MCF 10A (cell line): Measurements from ENCODE around the gene WDFY1. TPM values are rescaled to one million over a fixed set of nuclear protein-coding genes. Genes with fewer than 3 reads are reported as not detected.

Experiments
- BruUV-seq: library from RNA; stranded (reverse); fragments of 400-500 nt; replicated peaks from 2 replicates; lab custom pipeline; 2021; lab: Mats Ljungman, UMichigan
- CTCF ChIA-PET: fragments of 300-600 bp; sonication (Branson Sonifier 250); formaldehyde crosslinking; extraction: SDS; loops from one replicate; lab custom pipeline; 2021; ENCODE audit warnings: antibody characterized with exemption, inconsistent platforms; lab: Yijun Ruan, JAX
- POLR2A ChIA-PET: fragments of 300-600, 350-650 bp; sonication (Branson Sonifier 250); formaldehyde crosslinking; extraction: SDS; loops from one replicate; lab custom pipeline; 2020; ENCODE audit warnings: antibody characterized with exemption, inconsistent platforms; lab: Yijun Ruan, JAX
- DNase-seq: peaks from one replicate; pipeline ENCODE4 v3.0.0-alpha.2; 2018; ENCODE audit not compliant: unreplicated experiment
- H3K27ac Mint-ChIP-seq: one replicate; pipeline ENCODE4 v1.8.0; 2022; ENCODE audit warnings: mild to moderate bottlenecking, low read depth, mixed read lengths; ENCODE audit not compliant: unreplicated experiment
- H3K27me3 Mint-ChIP-seq: one replicate; pipeline ENCODE4 v1.8.0; 2022; ENCODE audit warnings: mixed read lengths; ENCODE audit not compliant: insufficient read depth, unreplicated experiment
- H3K36me3 Mint-ChIP-seq: one replicate; pipeline ENCODE4 v1.8.0; 2022; ENCODE audit warnings: mild to moderate bottlenecking, moderate library complexity, mixed read lengths; ENCODE audit not compliant: insufficient read depth, unreplicated experiment
- H3K4me1 Mint-ChIP-seq: one replicate; pipeline ENCODE4 v1.8.0; 2022; ENCODE audit warnings: mixed read lengths; ENCODE audit not compliant: insufficient read depth, unreplicated experiment
- H3K4me3 Mint-ChIP-seq: one replicate; pipeline ENCODE4 v1.8.0; 2022; ENCODE audit warnings: mild to moderate bottlenecking, moderate library complexity, mixed read lengths; ENCODE audit not compliant: unreplicated experiment
- H3K9me3 Mint-ChIP-seq: one replicate; pipeline ENCODE4 v1.8.0; 2022; ENCODE audit warnings: mixed read lengths; ENCODE audit not compliant: unreplicated experiment
- intact Hi-C: fragments of 100-400 bp; cut with micrococcal nuclease; formaldehyde crosslinking; loops from 2 replicates; pipeline ENCODE4 v1.14.1; 2022
- total RNA-seq: library from RNA; stranded (reverse); gene quantifications from 2 replicates; pipeline ENCODE4 v1.2.3, GENCODE V29; 2022
- TF ChIP-seq, protein P1 (sequence below): fragments of 200-600 bp; IDR thresholded peaks from one replicate; pipeline ENCODE4 v1.8.0; 2022; ENCODE audit warnings: antibody characterized with exemption, mild to moderate bottlenecking; ENCODE audit not compliant: unreplicated experiment

The WDFY1 gene
- total RNA-seq, 1 experiment from 2014 or later = 36.9 TPM

DNA sequence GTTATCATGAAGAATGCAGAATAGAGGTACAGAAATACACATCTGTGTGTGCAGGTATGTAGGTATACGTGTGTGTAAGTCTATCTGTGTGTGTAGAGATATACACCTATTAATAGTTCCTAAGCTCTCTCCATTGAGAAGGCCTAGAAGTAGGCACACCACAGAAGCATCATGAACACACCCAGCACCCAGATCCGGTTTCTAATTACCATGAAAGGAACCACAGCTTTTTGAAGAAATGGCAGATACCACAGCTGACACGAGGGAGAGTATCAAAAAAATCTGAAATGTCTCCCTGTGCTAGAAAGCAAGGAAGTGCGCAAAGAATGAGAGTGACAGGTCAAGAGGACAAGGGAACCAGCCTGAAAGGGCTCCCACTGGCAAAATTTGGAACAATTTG, 80.0 kb downstream of the WDFY1 start:
- POLR2A ChIA-PET = no interaction called here
- Mint-ChIP-seq H3K9me3 (no peaks in the 10 kb centered on the region), H3K4me3 (no peak overlapping the region), H3K4me1 (peaks cover 20% of the 10 kb centered on the region), H3K36me3 (peaks cover 23% of the 10 kb centered on the region), H3K27ac (no peak overlapping the region), H3K27me3 (no peaks in the 10 kb centered on the region)
- no peak for DNase-seq
- TF ChIP-seq, protein P1, sequence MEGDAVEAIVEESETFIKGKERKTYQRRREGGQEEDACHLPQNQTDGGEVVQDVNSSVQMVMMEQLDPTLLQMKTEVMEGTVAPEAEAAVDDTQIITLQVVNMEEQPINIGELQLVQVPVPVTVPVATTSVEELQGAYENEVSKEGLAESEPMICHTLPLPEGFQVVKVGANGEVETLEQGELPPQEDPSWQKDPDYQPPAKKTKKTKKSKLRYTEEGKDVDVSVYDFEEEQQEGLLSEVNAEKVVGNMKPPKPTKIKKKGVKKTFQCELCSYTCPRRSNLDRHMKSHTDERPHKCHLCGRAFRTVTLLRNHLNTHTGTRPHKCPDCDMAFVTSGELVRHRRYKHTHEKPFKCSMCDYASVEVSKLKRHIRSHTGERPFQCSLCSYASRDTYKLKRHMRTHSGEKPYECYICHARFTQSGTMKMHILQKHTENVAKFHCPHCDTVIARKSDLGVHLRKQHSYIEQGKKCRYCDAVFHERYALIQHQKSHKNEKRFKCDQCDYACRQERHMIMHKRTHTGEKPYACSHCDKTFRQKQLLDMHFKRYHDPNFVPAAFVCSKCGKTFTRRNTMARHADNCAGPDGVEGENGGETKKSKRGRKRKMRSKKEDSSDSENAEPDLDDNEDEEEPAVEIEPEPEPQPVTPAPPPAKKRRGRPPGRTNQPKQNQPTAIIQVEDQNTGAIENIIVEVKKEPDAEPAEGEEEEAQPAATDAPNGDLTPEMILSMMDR = no peak
- CTCF ChIA-PET = interaction anchor here (0.6 to 0.9 kb wide), 4 partner anchors 27 to 106 kb away, joined by 3 read pairs; no protein-coding TSS in a partner anchor
- intact Hi-C loops = loop anchor here (10.0 kb wide), 1 partner anchor 880 kb away; no protein-coding TSS in a partner anchor
- BruUV-seq = no TSS peak

DNA sequence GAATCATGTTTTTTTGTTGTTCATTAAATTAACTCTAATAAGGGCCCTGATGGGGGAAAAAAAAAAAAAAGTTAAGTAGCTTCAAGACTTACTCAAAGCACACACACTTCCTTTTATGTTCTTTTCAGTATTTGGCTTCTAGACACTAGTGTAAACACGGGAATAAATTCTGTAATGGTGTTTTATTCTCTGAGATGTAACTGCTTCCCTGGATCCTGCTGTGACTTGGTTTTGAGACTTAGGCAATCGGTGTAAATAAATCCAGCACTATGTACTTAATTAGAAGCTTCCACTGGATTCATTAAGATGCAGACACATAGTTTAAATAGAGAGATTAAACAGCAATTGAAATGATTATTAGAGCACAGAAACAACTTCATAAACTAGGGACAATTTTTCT, 81.6 kb downstream of the WDFY1 start:
- intact Hi-C loops = loop anchor here (5.0 to 10.0 kb wide), 2 partner anchors 251 to 879 kb away; no protein-coding TSS in a partner anchor
- Mint-ChIP-seq H3K4me3 (no peak overlapping the region), H3K36me3 (peaks cover 11% of the 10 kb centered on the region), H3K27ac (no peak overlapping the region), H3K27me3 (no peaks in the 10 kb centered on the region), H3K9me3 (no peaks in the 10 kb centered on the region), H3K4me1 (peaks cover 20% of the 10 kb centered on the region)
- no TSS peak for BruUV-seq
- ChIA-PET CTCF (interaction anchor here (0.7 kb wide), 1 partner anchor 53 kb away, joined by 3 read pairs; no protein-coding TSS in a partner anchor), POLR2A (interaction anchor here (0.6 to 0.8 kb wide), 2 partner anchors 24 to 136 kb away, joined by 3 read pairs; no protein-coding TSS in a partner anchor)
- TF ChIP-seq, protein P1 = no peak
- DNase-seq = no peak

DNA sequence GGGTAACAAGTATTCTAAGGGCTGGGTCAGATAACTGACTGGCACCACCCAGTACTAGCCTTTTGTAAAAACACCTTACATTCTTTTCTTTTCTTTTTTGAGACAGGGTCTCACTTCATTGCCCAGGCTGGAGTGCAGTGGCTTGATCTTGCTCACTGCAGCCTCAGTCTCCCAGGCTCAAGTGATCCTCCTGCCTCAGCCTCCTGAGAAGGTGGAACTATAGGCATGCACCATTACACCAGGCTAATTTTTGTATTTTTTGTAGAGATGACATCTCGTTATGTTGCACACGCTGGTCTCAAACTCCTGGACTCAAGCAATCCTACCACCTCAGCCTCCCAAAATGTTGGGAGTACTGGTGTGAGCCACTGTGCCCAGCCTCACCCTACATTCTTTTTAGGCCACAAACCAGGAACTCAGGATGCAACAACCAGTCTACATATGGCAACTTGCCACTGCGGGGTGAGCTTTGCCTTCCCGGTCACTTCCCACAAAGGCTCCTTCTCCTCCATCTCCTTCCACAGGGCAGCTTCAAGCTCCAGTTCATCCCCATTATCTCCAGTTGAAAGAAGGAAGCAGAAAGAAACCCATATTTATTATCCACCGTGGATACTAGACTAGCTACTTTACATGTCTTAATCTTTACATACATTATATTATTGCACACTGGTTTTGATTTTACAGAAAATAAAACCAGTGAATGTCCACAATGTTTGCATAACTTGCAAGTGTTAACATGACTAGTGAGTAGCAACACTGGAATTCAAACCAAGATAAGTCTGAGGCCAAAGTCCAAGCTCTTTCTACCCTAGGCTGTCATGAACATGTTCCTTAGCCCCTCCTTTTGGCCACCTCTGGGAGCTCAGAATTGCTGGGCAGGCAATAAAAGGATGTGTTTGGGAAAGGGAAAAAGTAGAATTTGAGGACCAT, 84.1 kb downstream of the WDFY1 start:
- H3K4me1 Mint-ChIP-seq = peaks cover 15% of the 10 kb centered on the region
- TF ChIP-seq, protein P1 = no peak
- ChIA-PET CTCF (interaction anchor here (0.6 to 2.5 kb wide), 13 partner anchors 9 to 1111 kb away, joined by 3 to 13 read pairs (median 4); no protein-coding TSS in a partner anchor), POLR2A (interaction anchor here (0.9 to 2.3 kb wide), 17 partner anchors 8 to 164 kb away, joined by 3 to 22 read pairs (median 4); partner anchors contain the start of gene AP1S3)
- H3K27me3 Mint-ChIP-seq = no peaks in the 10 kb centered on the region
- H3K9me3 Mint-ChIP-seq = no peaks in the 10 kb centered on the region
- DNase-seq = peak; percentile 94
- intact Hi-C loops = loop anchor here (2.0 to 10.0 kb wide), 6 partner anchors 62 to 876 kb away; partner anchors contain the start of gene MRPL44
- BruUV-seq = no TSS peak
- H3K27ac Mint-ChIP-seq = peak overlapping the region; percentile 96
- H3K4me3 Mint-ChIP-seq = peak overlapping the region; percentile 66
- peaks cover 11% of the 10 kb centered on the region for H3K36me3 Mint-ChIP-seq

DNA sequence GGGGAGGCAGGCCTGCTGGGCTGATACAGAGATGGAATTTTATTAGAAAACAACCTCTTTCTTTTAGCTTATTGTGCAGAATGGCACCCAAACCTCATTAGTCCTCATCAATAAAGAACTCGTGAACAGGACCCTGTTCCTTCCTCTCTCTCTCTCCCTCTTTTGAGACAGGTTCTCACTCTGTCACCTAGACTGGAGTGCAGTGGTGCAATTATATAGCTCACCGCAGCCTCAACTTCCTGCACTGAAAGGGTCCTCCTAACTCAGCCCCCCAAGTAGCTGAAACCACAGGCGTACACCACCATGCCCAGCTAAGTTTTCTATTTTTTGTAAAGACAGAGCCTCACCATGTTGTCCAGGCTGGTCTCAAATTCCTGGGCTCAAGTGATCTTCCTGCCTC, 86.1 kb downstream of the WDFY1 start:
- H3K4me1 Mint-ChIP-seq = peaks cover 12% of the 10 kb centered on the region
- DNase-seq = no peak
- TF ChIP-seq, protein P1 = no peak
- H3K36me3 Mint-ChIP-seq = no peaks in the 10 kb centered on the region
- POLR2A ChIA-PET = interaction anchor here (1.0 to 1.5 kb wide), 3 partner anchors 12 to 59 kb away, joined by 3 read pairs; no protein-coding TSS in a partner anchor
- H3K9me3 Mint-ChIP-seq = no peaks in the 10 kb centered on the region
- CTCF ChIA-PET = interaction anchor here (0.5 to 0.6 kb wide), 4 partner anchors 15 to 1035 kb away, joined by 3 to 5 read pairs (median 3); no protein-coding TSS in a partner anchor
- H3K27ac Mint-ChIP-seq = no peak overlapping the region
- H3K27me3 Mint-ChIP-seq = no peaks in the 10 kb centered on the region
- no TSS peak for BruUV-seq
- H3K4me3 Mint-ChIP-seq = no peak overlapping the region
- intact Hi-C loops = no loop called here
